NCI-H446 (cell line): ENCODE measurements around the gene KDM2B.
"Not testable (repeated sequence)": the region's sequence is repeated elsewhere in the genome, so short reads cannot be mapped to it uniquely, and the experiment has no call there.

ENCODE experiments used
- DNase-seq, 2 experiments: peaks; one replicate each; lab custom pipeline; 2025; lab: John Stamatoyannopoulos, UW

KDM2B gene

DNA sequence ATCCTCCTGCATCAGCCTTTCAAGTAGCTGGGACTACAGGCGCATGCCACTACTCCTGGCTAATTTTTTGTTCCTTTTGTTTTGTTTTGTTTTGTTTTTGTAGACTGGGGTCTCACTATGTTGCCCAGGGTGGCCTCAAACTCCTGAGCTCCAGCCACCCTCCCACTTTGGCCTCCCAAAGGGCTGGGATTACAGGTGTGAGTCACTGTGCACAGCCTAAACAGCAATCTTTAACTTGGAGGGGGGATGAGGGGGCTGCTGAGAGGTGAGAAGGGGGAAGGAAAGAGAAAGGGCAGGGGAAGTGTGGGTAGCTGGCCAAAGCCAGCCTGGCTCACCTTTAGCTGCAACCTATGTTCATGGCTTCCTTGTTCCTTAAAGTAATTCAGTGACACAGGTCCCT, 77.4 kb downstream of the KDM2B start:
- no peak for DNase-seq

DNA sequence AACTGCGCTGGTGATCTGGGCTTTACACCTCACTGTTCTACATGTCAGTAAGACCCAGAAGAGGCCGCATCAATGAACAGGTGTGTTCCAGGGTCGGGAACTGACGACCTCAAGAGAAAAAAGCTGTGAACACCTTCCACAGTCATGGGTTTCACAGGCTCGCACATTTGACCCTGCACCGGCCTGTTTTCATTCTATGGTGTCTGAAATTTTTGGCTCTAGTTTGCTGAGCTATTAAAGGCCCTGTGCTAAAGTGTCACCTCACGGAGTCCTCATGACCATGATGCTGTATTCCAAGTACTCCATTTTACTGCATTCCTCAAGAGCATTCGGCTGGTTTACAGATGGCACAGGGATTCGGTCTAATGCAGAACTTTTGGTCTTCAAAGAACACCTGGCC, 78.9 kb downstream of the KDM2B start:
- DNase-seq, result no peak

DNA sequence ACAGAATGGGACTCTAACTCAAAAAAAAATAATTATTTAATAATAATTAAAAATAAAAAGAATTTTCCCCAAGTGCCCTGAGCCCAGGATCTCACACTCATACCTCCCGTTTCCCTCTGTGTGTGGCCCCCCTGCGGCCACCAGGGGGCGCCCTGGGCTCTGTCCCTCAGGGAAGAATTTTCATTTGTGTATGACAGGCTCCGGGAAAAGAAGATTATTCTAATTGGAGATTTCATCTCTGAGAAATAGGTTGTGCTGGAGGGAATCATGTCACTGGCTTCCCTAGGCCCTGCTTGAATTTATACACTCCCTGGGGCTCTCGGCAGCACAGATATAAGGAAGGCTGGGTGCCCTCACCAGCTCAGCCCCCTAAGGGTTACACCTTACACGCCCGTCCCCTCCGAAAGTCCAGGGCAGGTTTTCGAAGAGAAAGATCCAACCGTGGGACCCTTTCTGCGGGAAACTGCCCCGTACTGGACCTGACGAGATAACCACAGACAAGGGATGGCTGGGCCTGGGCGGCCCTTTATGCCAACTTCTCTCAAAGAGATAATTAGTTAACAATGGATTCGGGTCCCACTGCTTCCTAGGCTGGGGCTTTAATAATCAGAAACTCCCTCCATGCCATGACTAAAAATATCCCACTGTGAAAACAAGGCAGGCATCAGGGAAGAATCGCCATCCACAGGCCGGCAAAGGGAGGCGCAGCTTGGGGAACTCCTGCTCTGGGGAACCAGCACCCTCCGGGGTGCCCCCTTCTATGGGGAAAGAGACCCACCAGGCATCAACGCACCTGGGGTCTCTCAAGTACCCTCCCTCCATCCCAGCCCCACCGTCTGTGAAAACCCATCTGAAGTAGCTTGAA, 80.7 kb downstream of the KDM2B start:
- DNase-seq, result peak; percentile 14 to 75

DNA sequence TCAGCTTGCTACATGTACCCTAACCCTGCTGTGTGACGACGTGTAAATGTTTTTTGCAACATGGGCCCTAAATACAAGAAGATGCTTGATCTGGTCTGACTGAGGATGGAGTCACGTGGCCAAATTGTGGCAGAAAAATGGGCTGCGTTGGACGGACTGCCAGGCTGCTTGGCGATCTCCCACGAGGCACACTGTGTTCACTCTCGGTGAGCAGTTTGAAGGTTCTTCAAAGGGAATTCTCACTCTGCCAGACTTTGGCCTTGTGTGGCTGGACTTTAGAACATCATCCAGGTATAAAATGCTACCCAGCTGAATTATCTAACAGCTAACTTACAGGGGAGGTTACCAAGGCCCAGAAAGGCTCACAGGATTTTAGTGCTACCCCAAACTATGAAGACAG, 85.1 kb downstream of the KDM2B start:
- no peak for DNase-seq

DNA sequence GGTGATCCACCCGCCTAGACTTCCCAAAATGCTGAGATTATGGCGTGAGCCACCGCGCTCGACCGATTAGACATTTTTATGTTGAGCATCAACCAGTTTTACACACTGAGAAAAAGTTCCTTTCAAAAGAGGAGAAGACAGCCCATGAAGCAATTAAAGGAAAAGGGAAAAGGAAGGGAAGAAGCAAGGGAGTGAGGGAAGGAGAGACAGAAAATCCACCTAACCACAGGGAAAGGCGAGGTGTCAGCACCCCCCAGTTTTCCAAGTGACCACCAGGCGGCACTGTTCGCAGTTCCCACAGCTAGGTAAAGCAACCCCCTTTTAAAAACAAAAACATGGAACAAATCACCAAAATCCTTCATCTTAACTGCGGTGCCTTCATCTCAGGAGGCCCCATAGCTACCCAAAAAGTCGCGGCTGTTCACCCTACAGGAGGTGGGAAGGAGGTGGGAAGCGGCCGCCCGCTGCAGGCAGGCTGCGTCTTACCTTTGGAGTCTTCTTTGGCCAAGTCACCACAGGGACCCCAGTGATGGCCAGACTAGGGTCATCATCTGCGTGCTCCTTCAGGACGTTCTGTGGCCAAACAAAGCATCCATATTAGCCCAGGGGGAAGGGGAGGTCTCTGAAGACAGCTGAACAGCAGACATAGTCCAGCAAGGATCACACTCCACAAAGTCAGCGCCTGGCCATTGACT, 86.6 kb downstream of the KDM2B start:
- DNase-seq, result peak in 1 of 2 experiments; percentile 26

DNA sequence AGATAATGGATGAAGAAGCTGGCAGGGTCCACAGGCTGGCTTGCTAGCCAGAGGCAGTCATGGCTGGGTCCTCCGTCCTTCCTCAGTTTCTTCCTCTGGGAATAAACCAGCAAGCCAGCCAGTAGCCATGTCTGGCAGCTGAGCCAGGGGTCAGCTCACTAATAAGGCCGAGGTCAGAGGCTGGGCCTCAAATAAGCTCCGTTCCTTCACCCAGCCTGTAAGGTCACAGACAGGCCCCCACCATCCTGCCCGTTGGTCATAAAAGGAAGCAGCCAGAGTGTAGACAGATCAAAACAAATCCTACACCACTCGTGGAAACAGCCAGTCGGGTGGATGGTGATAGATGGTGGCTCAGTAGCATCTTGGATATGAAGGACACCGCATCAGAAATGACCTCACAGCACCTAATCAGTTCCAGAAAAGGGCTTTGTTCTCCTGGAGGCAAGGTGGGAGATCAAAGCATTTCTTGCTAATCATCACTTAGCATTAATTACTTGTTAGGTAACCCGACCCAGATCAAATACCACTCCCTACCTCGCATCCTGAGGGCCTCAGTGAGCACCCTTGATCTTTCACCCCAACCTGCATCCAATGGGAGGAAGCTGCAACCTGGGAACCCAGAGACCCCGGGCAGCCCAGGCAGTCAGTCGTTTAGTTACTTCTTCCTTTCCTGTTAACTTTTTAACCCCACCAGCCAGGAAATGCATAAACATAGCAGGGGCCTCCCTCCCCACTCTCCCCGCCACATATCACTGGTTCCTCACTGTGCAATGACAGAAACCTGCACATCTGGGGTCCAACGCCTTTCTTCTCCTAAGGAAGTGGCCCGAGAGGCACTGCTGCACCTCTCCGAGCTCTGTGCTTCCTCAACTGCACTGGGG, 90.2 kb downstream of the KDM2B start:
- DNase-seq, result no peak

DNA sequence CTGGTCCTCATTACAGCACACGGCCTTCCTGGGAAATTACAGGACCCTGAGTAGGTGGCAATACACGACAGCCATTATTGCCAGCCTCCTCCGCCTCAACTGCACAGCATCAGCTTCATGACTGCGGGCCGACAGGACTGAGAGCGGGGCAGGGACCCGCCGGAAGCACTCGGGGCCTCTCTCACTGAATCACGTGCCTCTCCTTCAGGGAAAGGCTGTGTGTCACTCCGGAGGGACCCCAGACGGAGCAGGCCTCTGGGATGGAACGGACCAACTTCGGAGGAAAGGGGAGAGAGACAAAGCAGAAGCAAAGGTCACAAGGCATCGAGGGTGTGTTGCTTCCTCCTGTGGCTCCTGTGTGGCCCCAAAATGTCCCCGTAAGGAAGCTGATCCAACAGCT, 90.9 kb downstream of the KDM2B start:
- no peak for DNase-seq

DNA sequence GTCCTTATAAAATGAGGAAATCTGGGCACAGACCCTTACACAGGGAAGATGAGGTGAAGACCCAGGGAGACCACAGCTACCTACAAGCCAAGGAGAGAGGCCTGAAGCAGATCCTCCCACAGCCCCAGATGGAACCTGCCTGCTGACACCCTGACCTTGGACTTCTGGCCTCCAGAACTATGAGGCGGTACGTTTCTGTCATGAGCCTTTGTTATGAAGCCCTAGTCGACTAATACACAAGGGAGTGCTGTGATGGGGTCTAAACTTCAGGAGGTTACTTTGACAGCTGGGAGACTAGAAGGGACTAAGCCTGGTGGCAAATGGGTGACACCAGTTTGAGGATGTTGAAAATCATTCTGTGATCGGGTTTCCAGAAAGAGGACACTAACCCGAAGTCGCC, 95.9 kb downstream of the KDM2B start:
- DNase-seq, result no peak

DNA sequence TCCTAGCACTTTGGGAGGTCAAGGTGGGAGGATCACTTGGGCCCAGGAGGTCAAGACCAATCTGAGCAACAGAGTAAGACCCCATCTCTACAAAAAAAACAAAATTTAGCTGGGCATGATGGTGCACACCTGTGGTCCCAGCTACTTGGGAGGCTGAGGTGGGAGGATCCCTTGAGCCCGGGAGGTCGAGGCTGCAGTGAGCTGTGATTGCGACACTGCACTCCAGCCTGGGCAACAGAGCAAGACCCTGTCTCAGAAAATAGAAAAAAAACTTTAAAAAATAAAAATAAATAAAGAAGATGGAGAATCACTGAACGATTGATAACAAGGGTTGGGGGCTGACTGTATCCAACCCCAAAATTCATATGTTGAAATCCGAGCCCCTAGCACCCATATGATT, 96.3 kb downstream of the KDM2B start:
- DNase-seq, result not testable (repeated sequence)

DNA sequence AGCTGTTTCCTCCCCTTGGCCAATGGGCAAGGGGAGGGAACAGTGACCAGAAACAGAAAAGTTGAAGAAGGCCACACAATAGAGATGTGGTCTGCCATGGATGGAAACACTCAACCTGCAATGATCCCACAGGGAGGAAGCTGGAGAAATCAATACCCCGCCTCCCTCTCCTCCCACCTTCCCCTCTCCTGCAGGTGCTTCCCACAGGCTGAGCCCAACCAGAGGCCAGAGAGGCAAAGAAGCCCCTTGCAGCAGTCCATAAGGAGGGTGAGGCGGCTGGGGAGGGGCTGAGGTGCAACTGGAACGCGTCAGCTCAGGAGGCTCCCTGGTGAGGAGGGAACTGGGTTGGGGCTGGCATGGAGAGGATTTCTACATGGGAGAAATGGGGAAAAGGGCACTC, 96.9 kb downstream of the KDM2B start:
- DNase-seq, result no peak

DNA sequence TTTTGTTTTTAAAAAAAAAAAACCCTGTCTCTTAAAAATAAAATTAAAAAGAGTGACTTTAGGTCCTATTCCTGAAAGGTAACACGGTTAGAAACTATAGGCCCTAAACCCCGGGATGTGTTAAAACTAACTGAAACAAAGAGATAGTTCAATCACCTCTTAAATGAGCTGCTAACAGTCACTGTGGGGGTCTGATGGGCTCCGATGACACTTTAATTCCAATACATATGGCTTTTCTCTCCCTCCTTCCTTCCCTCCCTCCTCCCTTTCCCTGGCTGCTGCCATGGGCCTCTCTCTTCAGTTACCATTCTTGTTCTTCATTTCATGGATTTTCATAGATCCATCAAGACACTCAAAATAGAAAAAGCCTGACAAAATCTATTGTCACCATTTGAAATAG, 104.3 kb downstream of the KDM2B start:
- no peak for DNase-seq

DNA sequence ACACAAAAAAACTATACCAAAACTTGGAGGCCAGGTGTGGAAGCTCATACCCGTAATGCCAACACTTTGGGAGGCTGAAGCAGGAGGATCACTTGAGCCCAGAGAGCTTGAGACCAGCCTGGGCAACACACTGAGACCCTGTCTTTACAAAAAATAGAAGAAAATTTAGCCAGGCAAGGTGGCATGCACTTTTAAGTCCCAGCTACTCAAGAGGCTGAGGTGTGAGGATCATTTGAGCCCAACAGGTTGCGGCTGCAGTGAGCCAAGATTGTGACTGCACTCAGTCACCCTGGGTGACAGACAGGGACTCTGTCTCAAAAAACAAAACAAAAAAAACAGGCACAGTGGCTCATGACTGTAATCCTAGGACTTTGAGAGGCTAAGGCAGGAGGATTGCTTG, 105.5 kb downstream of the KDM2B start:
- DNase-seq, result no peak

DNA sequence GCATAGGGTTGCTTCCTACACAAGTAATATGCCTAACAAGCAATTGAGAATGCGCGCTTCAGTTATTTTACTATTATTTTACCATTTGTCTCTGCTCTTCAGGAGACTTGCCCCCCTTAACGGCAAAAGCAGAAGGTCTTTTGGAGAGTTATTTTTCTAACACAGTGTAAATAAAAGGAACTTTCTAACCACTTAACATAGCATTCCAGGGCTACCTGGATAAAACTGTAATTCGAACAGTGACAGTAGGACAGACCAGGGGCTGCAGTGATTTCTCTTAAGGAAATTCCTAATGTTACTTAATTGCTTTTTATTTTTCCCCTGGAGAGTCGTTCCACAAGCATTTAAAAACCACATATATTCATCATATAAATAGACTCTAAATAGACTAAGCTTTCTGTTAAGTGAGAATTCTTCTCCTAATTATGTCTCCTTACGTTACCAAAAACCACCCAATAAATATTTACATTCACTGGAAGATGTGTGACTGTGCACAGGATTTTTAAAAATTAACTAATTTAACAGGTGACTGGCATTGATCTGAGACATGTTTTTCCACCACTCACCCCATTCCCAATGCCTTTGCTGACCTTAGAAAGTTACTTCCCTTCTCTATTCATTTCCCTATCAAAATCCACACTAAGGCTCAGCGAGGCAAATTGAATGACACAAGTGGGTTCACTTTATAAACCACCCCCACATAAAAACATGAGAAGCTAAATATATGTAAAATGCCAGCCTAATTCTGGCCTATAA, 108.5 kb downstream of the KDM2B start:
- DNase-seq, result no peak

DNA sequence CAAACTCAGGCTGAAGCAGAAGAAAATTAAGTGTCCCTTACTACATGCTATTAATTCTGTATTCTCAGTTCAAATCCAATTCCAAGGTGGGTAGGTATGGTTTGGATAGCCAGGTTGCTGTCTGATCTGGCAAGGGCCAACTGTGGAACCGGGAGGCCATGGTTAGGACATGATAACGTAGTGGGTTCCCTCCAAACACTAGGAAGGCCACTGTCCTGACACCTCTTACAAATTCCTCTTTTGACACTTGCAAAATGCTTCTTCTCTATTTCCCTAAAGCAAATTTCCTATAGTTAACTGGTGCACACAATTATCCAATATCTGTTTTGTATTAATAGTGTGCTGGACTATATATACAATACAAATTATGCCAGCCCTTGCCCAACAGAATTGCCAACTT, 110.1 kb downstream of the KDM2B start:
- no peak for DNase-seq

DNA sequence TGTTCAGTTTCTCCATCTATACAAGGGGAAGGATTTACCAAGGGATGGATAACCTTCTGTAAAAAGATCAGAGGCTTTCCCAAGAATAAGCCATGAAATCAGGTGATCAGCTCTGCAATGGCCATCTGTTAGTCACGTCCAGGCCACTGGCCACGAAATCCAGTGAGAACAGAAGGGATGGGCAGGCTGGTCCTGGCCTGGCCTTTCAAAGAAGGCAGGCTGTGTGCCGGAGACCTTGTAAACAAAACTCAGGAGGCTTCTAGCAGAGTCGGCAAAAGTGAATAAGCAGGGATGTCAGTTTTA, 112.4 kb downstream of the KDM2B start:
- DNase-seq, result no peak

DNA sequence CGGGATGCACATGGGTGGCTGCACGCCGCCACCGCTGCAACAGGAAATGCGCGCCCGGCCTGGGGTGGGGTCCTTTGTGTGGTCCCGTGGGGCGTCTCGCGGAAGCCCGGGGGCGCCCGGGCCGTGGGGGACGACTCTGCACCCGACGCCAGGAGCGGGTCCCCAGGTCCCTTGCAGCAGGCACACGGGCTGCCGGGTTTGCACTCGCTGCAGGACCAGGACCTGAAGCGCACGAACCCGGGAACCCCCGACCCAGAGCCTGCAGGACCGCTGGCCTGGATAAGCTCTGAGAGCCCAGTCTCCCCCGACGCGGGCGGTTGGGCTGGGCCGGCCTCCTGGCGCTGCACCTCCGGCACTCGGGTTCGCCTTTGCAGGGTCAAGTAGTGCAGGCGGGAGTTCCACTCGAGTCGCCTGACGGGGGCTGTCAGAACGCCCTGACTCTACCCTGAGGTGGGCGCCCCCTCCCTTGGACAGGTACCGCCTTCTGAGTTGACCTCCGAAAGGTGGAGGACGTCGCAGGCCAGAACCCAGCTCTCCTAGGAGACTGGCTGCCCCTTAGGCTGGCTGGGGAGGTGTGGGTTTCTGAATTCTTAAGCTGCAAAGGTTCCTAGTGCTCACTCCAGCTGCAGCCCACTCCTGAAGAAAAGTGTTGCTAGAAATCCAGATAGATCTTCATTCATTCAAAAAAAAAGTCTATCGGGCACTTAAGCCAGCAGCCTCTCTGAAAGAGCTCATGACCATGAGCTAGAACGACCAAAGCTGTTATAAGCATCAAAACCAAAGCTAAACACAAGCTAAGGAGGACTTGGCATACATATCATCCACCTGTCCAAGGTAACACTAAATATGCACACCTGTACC, 113.0 kb downstream of the KDM2B start:
- DNase-seq, result no peak

DNA sequence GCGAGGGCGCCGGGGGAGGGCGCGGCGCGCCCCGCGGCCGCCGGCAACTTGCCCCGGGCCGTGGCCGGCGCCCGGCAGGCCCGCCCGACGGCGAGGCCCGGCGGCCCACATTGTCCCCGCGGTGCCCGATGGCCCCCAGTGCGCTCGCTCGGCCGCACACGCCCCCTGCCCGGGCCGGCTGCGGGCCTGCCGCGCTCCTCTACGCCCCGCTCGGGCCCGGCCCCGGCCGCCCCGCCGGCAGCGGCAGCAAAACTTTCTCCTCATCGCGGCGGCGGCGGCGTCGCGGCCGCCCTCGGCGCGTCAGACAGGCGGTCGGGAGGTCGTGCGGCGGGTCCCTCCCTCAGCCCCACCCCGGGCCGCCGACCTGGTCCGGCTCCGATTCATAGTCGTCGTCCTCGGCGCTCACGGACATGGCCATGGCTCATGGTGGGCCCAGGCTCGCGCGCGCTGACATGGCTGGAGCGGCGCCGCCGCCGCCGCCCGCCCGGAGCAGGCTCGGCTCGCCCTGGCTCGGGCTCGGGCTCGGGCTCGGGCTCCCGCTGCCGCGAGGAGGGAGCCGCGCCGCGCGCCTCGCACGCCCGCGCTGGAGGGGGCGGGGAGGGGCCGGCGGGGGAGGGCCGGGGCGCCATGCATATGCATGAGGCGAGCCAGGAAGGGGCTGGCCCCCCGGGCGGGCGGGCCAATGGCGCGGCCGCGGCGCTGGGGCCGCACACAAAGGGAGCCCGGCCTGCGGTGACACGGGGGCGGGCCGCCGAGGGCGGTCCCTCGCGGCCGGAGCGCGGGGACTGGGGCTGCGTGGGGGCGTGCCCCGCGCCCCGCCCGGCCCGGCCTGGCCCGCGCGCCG, 113.8 kb downstream of the KDM2B start:
- DNase-seq, result peak; percentile 81 to 93

DNA sequence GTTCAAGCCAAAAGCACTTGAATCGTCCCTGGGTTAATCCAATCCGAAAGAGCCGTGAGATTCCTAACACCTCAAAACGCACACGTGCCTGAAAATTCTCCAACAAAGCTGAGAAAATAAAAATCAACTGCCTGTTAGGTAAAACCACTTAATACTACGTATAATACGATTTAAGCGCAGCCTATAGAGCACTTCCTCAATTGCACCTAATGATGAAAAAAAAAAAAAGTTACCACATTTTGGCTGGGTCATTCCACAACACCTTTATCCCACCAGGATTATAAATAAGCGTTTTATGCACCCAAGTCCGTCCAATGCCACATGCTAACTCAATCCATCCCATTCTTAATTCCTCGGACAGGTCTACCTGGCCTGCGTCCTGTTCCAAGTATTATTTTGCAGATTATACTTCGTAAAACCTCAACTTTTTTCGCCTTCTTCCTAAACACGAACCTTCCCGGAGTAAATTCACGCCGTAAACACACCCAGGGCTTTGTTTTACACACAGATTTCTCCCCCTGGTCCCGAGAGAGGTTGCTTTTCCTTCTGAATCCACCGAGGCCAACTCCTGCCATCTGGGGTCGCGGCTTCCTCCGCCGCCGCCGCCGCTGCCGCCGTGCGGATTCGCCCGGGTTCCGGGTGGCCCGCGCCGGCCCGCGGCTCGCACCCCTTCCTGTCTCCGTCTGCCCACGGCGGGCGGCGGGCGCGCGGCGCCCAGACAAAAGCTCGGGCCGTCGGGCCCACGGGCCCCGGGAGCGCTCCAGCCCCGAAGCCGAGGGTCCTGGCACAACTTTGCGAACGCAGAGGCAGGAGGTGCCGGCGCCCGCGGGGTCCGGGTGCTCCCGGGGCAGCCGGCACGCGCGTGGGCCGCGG, 114.7 kb downstream of the KDM2B start:
- DNase-seq, result peak in 1 of 2 experiments; percentile 11

DNA sequence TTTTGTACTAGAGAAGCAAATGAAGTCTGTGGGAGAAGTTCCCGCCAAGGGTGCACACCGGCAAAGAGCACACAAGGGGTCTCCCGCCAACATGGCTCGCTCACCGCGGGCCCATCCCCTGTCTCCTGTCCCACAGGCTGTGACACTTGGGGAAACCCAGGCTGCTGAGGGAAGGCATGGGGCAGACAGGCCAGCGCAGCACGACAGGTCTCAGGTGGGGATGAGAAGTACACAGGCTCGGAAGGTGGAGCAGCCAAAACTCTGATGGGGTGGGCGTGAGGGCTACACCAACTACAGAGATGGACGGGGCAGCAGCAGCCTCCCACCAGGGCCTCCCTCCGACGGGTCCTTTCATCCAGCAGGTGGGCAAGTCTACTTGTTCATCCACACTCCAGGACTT, 116.5 kb downstream of the KDM2B start:
- no peak for DNase-seq
